Measurements from ENCODE around the gene OR52A1.

DNA sequence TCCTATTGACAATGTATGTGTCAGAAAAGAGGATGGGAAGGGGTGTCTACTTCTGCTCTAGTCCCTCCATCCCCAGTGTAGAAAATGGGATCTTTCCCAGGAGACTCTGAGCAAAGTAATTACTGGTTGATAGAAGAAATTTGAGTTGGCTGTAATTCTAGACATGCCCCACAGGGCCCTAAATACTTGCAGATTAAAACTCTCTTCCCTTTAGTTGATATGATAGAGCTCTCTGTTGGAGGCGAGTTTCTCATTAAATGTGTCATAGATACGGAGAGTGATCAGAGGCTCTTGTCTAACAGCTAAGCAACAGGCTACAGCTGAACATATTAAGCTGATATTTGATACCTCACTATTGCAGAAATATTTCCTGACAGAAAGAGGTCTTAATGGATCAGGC is 52.3 kb downstream of the OR52A1 start:
- TF ChIP-seq, protein P1, sequence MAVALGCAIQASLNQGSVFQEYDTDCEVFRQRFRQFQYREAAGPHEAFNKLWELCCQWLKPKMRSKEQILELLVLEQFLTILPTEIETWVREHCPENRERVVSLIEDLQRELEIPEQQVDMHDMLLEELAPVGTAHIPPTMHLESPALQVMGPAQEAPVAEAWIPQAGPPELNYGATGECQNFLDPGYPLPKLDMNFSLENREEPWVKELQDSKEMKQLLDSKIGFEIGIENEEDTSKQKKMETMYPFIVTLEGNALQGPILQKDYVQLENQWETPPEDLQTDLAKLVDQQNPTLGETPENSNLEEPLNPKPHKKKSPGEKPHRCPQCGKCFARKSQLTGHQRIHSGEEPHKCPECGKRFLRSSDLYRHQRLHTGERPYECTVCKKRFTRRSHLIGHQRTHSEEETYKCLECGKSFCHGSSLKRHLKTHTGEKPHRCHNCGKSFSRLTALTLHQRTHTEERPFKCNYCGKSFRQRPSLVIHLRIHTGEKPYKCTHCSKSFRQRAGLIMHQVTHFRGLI (tag by site-specific recombination; IDR thresholded peaks at IDR 0.05) = no peak
- TF ChIP-seq BCL11A (tag by site-specific recombination; IDR thresholded peaks at IDR 0.05; ENCODE audit: low read depth) (no peak), ZNF174 (tag by site-specific recombination; IDR thresholded peaks at IDR 0.05) (no peak), ZNF76 (tag by site-specific recombination; IDR thresholded peaks at IDR 0.05; ENCODE audit: borderline replicate concordance, low read depth) (no peak), MYNN (tag by site-specific recombination; IDR thresholded peaks at IDR 0.05; ENCODE audit: borderline replicate concordance) (no peak), SETDB1 (IDR thresholded peaks at IDR 0.05; ENCODE audit: insufficient read length, low read length) (no peak), ZNF274 (IDR thresholded peaks at IDR 0.05; ENCODE audit: low read length) (no peak), ZNF274 (tag by site-specific recombination; IDR thresholded peaks at IDR 0.05; ENCODE audit: borderline replicate concordance) (no peak), ZNF473 (tag by site-specific recombination; IDR thresholded peaks at IDR 0.05) (no peak), ZNF335 (tag by site-specific recombination; conservative IDR thresholded peaks at IDR 0.05) (no peak)
- TF ChIP-seq, protein P2, sequence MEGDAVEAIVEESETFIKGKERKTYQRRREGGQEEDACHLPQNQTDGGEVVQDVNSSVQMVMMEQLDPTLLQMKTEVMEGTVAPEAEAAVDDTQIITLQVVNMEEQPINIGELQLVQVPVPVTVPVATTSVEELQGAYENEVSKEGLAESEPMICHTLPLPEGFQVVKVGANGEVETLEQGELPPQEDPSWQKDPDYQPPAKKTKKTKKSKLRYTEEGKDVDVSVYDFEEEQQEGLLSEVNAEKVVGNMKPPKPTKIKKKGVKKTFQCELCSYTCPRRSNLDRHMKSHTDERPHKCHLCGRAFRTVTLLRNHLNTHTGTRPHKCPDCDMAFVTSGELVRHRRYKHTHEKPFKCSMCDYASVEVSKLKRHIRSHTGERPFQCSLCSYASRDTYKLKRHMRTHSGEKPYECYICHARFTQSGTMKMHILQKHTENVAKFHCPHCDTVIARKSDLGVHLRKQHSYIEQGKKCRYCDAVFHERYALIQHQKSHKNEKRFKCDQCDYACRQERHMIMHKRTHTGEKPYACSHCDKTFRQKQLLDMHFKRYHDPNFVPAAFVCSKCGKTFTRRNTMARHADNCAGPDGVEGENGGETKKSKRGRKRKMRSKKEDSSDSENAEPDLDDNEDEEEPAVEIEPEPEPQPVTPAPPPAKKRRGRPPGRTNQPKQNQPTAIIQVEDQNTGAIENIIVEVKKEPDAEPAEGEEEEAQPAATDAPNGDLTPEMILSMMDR (tag by site-specific recombination; IDR thresholded peaks at IDR 0.05) = no peak
